Vagina (tissue), 2 donors: ENCODE results near the gene SLC35B4. TPM values are rescaled to one million over a fixed set of nuclear protein-coding genes. Genes with fewer than 3 reads are reported as not detected.

Source experiments
- DNase-seq, 2 donors: peaks; one replicate each; pipeline ENCODE4 v3.0.0-alpha.2; 2017; ENCODE audit errors: extremely low spot score in 2 of 2
- H3K27ac ChIP-seq: fragments of 200-600 bp; sonication (generic); one replicate; pipeline ENCODE4 v1.5.1; 2019
- H3K27me3 ChIP-seq: fragments of 200-600 bp; sonication (generic); one replicate; pipeline ENCODE4 v1.5.1; 2019
- H3K36me3 ChIP-seq, 2 donors: fragments of 200-600 bp; sonication (generic); one replicate each; pipeline ENCODE4 v1.5.1; 2017 to 2019
- H3K4me1 ChIP-seq: fragments of 200-600 bp; sonication (generic); one replicate; pipeline ENCODE4 v1.5.1; 2019
- H3K4me3 ChIP-seq, 2 donors: fragments of 200-600 bp; sonication (generic); 1 replicate in 1 of 2; 2 replicates in 1 of 2; pipeline ENCODE4 v1.5.1; 2016 to 2019
- H3K9me3 ChIP-seq: fragments of 200-600 bp; sonication (generic); one replicate; pipeline ENCODE4 v1.5.1; 2019
- POLR2A ChIP-seq, 2 donors: fragments of 450-650 bp; IDR thresholded peaks; one replicate each; pipeline ENCODE4 v1.6.1; 2017; ENCODE audit warnings: antibody characterized with exemption in 2 of 2, mild to moderate bottlenecking in 2 of 2, moderate library complexity in 2 of 2
- POLR2AphosphoS5 ChIP-seq, 2 donors: sonication (generic); formaldehyde crosslinking; IDR thresholded peaks; one replicate each; pipeline ENCODE4 v1.9.0; 2017; ENCODE audit warnings: antibody characterized with exemption in 2 of 2, mild to moderate bottlenecking in 2 of 2, low read depth in 1 of 2; ENCODE audit not compliant: insufficient read depth in 1 of 2
- intact Hi-C: fragments of 100-400 bp; cut with DNase I; formaldehyde crosslinking; loops from one replicate; pipeline ENCODE4 v1.15.1; 2023
- total RNA-seq: library from RNA; depleted of rRNA; stranded (reverse); fragments of >200 nt; gene quantifications from one replicate; pipeline ENCODE4 v1.2.3, GENCODE V29; 2016
- TF ChIP-seq, protein P1 (sequence below), 3 experiments: fragments of 450-650 bp in 2 of 3; fragments of 200-600 bp in 1 of 3; sonication (generic) in 1 of 3; IDR thresholded peaks; one replicate each; pipeline ENCODE4 v1.5.1; 2017 to 2019; ENCODE audit warnings: antibody characterized with exemption in 3 of 3, mild to moderate bottlenecking in 2 of 3, moderate library complexity in 2 of 3

The SLC35B4 gene
- total RNA-seq, 1 donor from 2014 or later: 13.0 TPM

DNA sequence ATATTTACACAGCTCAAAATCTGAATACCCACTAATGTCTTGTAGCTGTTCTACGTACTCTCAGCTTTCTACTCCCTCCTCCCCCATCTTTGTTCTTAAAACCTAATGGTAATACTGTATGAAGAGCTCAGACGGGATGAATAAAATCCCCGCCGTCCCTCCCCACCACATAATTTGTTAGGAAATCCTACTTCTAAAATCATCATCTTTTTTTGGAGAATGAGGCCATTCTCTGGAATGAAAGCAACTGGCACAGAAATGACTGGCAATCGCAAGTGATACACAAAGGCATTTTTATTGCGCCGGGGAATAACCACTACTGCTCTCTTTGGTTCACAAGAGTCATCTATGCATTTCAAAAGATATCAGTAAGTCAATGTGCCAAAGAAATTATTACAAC lies 27.3 kb downstream of the SLC35B4 start:
- TF ChIP-seq POLR2A (IDR thresholded peaks at IDR 0.05) (no peak), POLR2AphosphoS5 (IDR thresholded peaks at IDR 0.05; ENCODE audit: insufficient read depth in 1 of 2, low read depth in 1 of 2) (no peak)
- TF ChIP-seq, protein P1, sequence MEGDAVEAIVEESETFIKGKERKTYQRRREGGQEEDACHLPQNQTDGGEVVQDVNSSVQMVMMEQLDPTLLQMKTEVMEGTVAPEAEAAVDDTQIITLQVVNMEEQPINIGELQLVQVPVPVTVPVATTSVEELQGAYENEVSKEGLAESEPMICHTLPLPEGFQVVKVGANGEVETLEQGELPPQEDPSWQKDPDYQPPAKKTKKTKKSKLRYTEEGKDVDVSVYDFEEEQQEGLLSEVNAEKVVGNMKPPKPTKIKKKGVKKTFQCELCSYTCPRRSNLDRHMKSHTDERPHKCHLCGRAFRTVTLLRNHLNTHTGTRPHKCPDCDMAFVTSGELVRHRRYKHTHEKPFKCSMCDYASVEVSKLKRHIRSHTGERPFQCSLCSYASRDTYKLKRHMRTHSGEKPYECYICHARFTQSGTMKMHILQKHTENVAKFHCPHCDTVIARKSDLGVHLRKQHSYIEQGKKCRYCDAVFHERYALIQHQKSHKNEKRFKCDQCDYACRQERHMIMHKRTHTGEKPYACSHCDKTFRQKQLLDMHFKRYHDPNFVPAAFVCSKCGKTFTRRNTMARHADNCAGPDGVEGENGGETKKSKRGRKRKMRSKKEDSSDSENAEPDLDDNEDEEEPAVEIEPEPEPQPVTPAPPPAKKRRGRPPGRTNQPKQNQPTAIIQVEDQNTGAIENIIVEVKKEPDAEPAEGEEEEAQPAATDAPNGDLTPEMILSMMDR (IDR thresholded peaks at IDR 0.05): no peak
- H3K27me3 ChIP-seq: no peaks in the 10 kb centered on the region
- intact Hi-C loops: no loop called here
- no peak for DNase-seq
- peaks cover 13% of the 10 kb centered on the region for H3K4me1 ChIP-seq
- no peak overlapping the region for H3K27ac ChIP-seq
- no peak overlapping the region for H3K4me3 ChIP-seq
- H3K36me3 ChIP-seq: peaks cover 0 to 10% of the 10 kb centered on the region in 2 donors
- no peaks in the 10 kb centered on the region for H3K9me3 ChIP-seq

DNA sequence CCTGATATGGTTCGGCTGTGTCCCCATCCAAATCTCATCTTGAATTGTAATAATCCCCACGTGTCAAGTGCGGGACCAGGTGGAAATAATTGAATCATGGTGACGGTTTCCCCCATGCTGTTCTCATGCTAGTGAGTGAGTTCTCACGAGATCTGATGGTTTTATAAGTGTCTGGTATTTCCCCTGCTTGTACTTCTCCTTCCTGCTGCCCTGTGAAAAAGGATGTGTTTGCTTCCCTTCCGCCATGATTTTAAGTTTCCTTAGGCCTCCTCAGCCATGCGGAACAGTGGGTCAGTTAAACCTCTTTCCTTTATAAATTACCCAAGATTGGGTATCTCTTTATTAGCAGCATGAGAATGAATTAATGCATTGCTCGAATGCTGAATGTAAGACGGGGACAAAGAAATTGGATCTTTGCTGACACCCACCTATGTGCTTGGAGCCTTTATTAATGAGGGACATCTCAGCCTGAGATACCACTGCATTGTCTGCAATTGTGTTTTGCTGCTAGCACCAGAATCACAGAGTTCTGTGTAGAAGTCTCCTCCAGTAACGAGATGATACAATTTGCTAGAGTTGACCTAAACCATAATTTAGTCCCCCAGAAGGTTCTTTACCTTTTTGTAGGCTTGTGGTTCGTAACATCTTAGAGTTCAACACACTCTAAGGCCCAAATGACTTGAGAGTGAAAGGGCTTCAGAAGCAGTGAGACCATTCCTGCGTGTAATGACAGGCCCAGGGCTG lies 28.6 kb downstream of the SLC35B4 start:
- DNase-seq: no peak
- intact Hi-C loops: no loop called here
- H3K27ac ChIP-seq: no peak overlapping the region

DNA sequence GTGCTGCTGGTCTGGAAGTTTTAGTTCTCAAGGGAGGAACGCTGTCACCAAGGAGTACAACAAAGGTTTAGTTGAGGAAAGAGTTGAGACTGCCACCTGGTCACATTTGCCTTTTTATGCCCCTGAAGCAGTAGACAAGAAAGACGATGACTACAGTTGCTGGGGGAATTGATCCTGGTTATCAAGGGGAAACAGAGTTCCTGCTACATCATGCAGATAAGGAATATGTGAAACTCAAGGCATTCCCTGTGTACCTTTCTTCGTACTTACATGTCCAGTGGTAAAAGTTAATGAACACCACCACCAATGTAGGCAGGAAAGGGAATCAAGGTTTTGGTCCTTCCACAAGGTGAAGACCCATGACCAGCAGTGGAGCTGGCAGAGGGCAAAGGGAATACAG lies 31.8 kb downstream of the SLC35B4 start:
- no peak for DNase-seq
- TF ChIP-seq, protein P1 (IDR thresholded peaks at IDR 0.05): no peak
- TF ChIP-seq POLR2A (IDR thresholded peaks at IDR 0.05): no peak
- no peak for TF ChIP-seq POLR2AphosphoS5 (IDR thresholded peaks at IDR 0.05; ENCODE audit: insufficient read depth in 1 of 2, low read depth in 1 of 2)
- Histone ChIP-seq H3K27me3 (no peaks in the 10 kb centered on the region), H3K36me3 (no peaks in the 10 kb centered on the region), H3K4me3 (no peak overlapping the region), H3K27ac (no peak overlapping the region), H3K4me1 (peaks cover 6% of the 10 kb centered on the region), H3K9me3 (no peaks in the 10 kb centered on the region)
- intact Hi-C loops: no loop called here

More for the DNA sequence above, 28.6 kb downstream of the SLC35B4 start:
- TF ChIP-seq POLR2AphosphoS5 (IDR thresholded peaks at IDR 0.05; ENCODE audit: insufficient read depth in 1 of 2, low read depth in 1 of 2) (no peak), POLR2A (IDR thresholded peaks at IDR 0.05) (no peak)
- TF ChIP-seq, protein P1 (IDR thresholded peaks at IDR 0.05): no peak
- H3K27me3 ChIP-seq: no peaks in the 10 kb centered on the region
- peaks cover 13% of the 10 kb centered on the region for H3K4me1 ChIP-seq
- H3K9me3 ChIP-seq: no peaks in the 10 kb centered on the region
- no peaks in the 10 kb centered on the region for H3K36me3 ChIP-seq
- no peak overlapping the region for H3K4me3 ChIP-seq

DNA sequence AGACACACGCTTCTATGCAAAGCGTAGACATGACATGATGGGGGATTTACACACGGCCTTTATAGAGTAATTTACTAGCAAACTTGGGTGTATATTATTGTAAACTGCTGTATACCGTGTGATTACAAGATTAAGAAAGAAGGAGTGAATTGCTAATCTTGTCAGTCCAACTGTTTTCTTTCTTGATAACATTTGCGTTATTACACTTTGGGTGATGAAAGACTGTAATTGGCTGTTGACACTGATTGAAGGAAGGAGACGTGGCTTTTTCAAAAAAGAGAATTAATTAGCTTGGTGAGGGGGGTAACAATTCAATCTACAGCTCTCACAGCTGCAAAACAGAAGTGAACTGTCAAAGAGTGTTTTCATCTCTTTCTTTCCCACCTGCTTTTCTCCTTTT lies 32.7 kb downstream of the SLC35B4 start:
- DNase-seq: no peak
- intact Hi-C loops: no loop called here
- H3K27ac ChIP-seq: no peak overlapping the region

DNA sequence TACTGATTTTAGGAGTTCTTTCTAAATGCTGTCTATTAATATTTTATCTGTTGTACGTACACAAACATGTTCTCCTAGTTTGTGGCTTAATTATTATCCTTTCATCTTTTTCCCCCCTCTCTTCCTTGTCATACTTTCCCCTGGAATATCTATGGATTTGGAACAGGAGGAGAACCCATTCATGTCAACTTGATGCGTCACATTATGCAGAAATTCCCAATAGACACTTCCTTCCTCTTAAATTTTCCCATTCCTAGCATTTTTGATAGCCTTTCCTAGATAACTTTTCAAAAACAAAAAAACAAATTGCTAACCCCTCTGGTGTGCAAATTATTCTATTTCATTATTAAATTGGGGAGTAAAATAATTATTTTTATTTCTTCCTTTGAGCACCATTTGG lies 36.2 kb downstream of the SLC35B4 start:
- H3K9me3 ChIP-seq: no peaks in the 10 kb centered on the region
- H3K36me3 ChIP-seq: no peaks in the 10 kb centered on the region
- intact Hi-C loops: no loop called here
- no peak for DNase-seq
- H3K4me1 ChIP-seq: no peaks in the 10 kb centered on the region
- no peak overlapping the region for H3K4me3 ChIP-seq
- TF ChIP-seq, protein P1 (IDR thresholded peaks at IDR 0.05): no peak
- no peak for TF ChIP-seq POLR2A (IDR thresholded peaks at IDR 0.05)
- no peak for TF ChIP-seq POLR2AphosphoS5 (IDR thresholded peaks at IDR 0.05; ENCODE audit: insufficient read depth in 1 of 2, low read depth in 1 of 2)
- no peaks in the 10 kb centered on the region for H3K27me3 ChIP-seq
- H3K27ac ChIP-seq: no peak overlapping the region

More for the DNA sequence above, 32.7 kb downstream of the SLC35B4 start:
- Histone ChIP-seq H3K4me3 (no peak overlapping the region), H3K27me3 (no peaks in the 10 kb centered on the region), H3K36me3 (no peaks in the 10 kb centered on the region), H3K4me1 (no peaks in the 10 kb centered on the region), H3K9me3 (no peaks in the 10 kb centered on the region)
- TF ChIP-seq POLR2A (IDR thresholded peaks at IDR 0.05) (no peak), POLR2AphosphoS5 (IDR thresholded peaks at IDR 0.05; ENCODE audit: insufficient read depth in 1 of 2, low read depth in 1 of 2) (no peak)
- TF ChIP-seq, protein P1 (IDR thresholded peaks at IDR 0.05): no peak
